Hepatocyte (in vitro differentiated cells): ENCODE results near the gene NTNG1. TPM values are rescaled to one million over a fixed set of nuclear protein-coding genes. Genes with fewer than 3 reads are reported as not detected.

ENCODE experiments used
- DNase-seq: peaks from one replicate; pipeline ENCODE4 v3.0.0-alpha.2; 2016; ENCODE audit warnings: low spot score
- H2AFZ ChIP-seq: fragments of 200-600 bp; sonication (generic); 2 replicates; pipeline ENCODE4 v1.6.0; 2016; ENCODE audit warnings: antibody characterized with exemption, mild to moderate bottlenecking
- H3K27ac ChIP-seq: fragments of 200-600 bp; sonication (generic); 2 replicates; pipeline ENCODE4 v1.5.1; 2016; ENCODE audit warnings: mild to moderate bottlenecking
- H3K27me3 ChIP-seq: fragments of 200-600 bp; sonication (generic); 2 replicates; pipeline ENCODE4 v1.6.1; 2016
- H3K36me3 ChIP-seq: fragments of 200-600 bp; sonication (generic); replicated peaks from 2 replicates; pipeline ENCODE4 v1.5.1; 2016; ENCODE audit warnings: low read depth; ENCODE audit not compliant: insufficient read depth
- H3K4me1 ChIP-seq: fragments of 200-600 bp; sonication (generic); 2 replicates; pipeline ENCODE4 v1.5.1; 2016; ENCODE audit warnings: mild to moderate bottlenecking, moderate library complexity; ENCODE audit not compliant: insufficient read depth
- H3K4me2 ChIP-seq: fragments of 200-600 bp; sonication (generic); 2 replicates; pipeline ENCODE4 v1.6.0; 2016
- H3K4me3 ChIP-seq: fragments of 200-600 bp; sonication (generic); 2 replicates; pipeline ENCODE4 v1.5.1; 2016; ENCODE audit warnings: mild to moderate bottlenecking
- H3K79me2 ChIP-seq: fragments of 200-600 bp; sonication (generic); 2 replicates; pipeline ENCODE4 v1.6.0; 2017; ENCODE audit warnings: mild to moderate bottlenecking
- H3K9me2 ChIP-seq: fragments of 200-600 bp; sonication (generic); replicated peaks from 2 replicates; pipeline ENCODE4 v1.6.0; 2017; ENCODE audit warnings: mild to moderate bottlenecking; ENCODE audit not compliant: insufficient read depth
- H3K9me3 ChIP-seq: fragments of 200-600 bp; sonication (generic); 2 replicates; pipeline ENCODE4 v1.5.1; 2016; ENCODE audit warnings: low read depth, mild to moderate bottlenecking
- H4K20me1 ChIP-seq: fragments of 200-600 bp; sonication (generic); 2 replicates; pipeline ENCODE4 v1.6.0; 2016; ENCODE audit warnings: mild to moderate bottlenecking; ENCODE audit not compliant: insufficient read depth, poor library complexity, severe bottlenecking
- CTCF ChIP-seq: fragments of 200-600 bp; sonication (generic); IDR thresholded peaks from 2 replicates; pipeline ENCODE4 v1.5.1; 2016; ENCODE audit warnings: antibody characterized with exemption, mild to moderate bottlenecking; ENCODE audit not compliant: poor library complexity
- EZH2 ChIP-seq: fragments of 200-600 bp; sonication (generic); IDR thresholded peaks from 2 replicates; pipeline ENCODE4 v1.6.1; 2016; ENCODE audit warnings: antibody characterized with exemption, mild to moderate bottlenecking, borderline replicate concordance
- EZH2phosphoT487 ChIP-seq: fragments of 200-600 bp; sonication (generic); IDR thresholded peaks from one replicate; pipeline ENCODE4 v1.6.1; 2018; ENCODE audit warnings: antibody characterized with exemption, mild to moderate bottlenecking, low read depth, moderate library complexity; ENCODE audit not compliant: unreplicated experiment, severe bottlenecking
- WGBS: methylation state at CpG from one replicate; pipeline ENCODE4 v1.1.6; 2016; ENCODE audit warnings: low lambda C conversion rate; ENCODE audit errors: missing lambda C conversion rate; 5-methylcytosine and 5-hydroxymethylcytosine counted together
- polyA plus RNA-seq: library from polyadenylated mRNA; unstranded; fragments of >200 nt; fragmentation: Nextera tagmentation; extraction: Ambion mirVana; gene quantifications from 2 replicates; pipeline ENCODE4 v1.2.1, GENCODE V29; 2016
- total RNA-seq: library from RNA; depleted of rRNA; stranded (reverse); fragments of >200 nt; gene quantifications from 2 replicates; pipeline ENCODE4 v1.2.3, GENCODE V29; 2014

NTNG1 gene
- total and polyA plus RNA-seq, 2 experiments from 2014 or later: 1.4 to 3.9 TPM

DNA sequence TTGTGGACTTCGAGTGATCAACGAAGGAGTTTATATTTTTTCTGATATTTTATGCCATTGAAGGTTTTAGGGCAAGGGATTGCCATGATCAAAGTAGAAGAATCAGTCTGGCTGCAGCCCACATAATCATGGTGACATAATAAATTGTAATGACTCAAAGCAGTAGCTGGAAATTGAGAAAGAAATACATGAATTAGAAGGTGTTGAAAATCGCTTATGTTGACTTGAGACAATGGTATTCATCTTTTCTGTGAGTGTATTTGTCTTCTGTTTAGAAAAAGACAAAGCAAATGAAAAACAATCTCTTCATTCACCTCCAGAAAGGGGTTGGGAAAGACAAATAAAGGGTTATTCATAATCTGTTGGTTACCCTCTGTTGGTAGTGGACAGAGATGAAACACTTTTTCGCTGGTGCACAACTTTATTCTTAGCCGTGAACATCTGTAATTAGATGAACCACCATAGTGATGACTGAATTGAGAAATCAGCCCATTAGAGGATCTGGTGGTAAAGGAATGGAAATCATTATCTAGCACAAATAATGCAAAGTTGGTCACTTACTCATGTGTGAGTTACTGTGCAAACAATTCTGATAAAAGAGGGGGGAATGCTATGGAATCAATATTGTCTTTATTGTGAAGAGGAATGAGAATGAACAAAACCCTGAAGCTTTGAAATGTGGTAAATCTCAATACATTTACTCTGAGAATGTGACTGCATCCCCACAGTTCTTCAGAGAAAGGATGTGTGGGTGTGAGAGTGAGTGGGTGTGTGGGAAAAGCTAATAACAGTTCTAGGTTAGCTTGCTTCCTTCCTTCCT, 121.8 kb downstream of the NTNG1 start:
- Histone ChIP-seq H4K20me1 (no peaks in the 10 kb centered on the region), H2AFZ (no peak overlapping the region), H3K79me2 (no peaks in the 10 kb centered on the region), H3K9me2 (no peaks in the 10 kb centered on the region), H3K9me3 (no peaks in the 10 kb centered on the region), H3K4me3 (no peak overlapping the region), H3K4me2 (no peak overlapping the region), H3K4me1 (no peaks in the 10 kb centered on the region), H3K36me3 (no peaks in the 10 kb centered on the region), H3K27ac (no peak overlapping the region), H3K27me3 (no peaks in the 10 kb centered on the region)
- no peak for DNase-seq
- 91% methylated on average over 5 of the region's 5 CpGs for WGBS
- TF ChIP-seq CTCF: no peak
- TF ChIP-seq EZH2: no peak
- no peak for TF ChIP-seq EZH2phosphoT487

- no peak overlapping the region for H3K27ac ChIP-seq
- 84% methylated on average over 1 of the region's 1 CpG for WGBS
- H3K9me2 ChIP-seq: no peaks in the 10 kb centered on the region
- DNase-seq: no peak
- no peak for TF ChIP-seq EZH2phosphoT487
- no peak for TF ChIP-seq CTCF
- no peak for TF ChIP-seq EZH2
- H3K4me1 ChIP-seq: no peaks in the 10 kb centered on the region
- no peak overlapping the region for H3K4me3 ChIP-seq
- H3K4me2 ChIP-seq: no peak overlapping the region
- no peak overlapping the region for H2AFZ ChIP-seq
- H3K9me3 ChIP-seq: no peaks in the 10 kb centered on the region
- no peaks in the 10 kb centered on the region for H3K79me2 ChIP-seq
- no peaks in the 10 kb centered on the region for H3K36me3 ChIP-seq
- no peaks in the 10 kb centered on the region for H3K27me3 ChIP-seq
- no peaks in the 10 kb centered on the region for H4K20me1 ChIP-seq
These were observed 122.6 kb downstream of the NTNG1 start for GRCh38 chr1:107263291-107263915.

GRCh38 chr1:107264007-107264406, 123.2 kb downstream of the NTNG1 start:
- Histone ChIP-seq H3K4me1 (no peaks in the 10 kb centered on the region), H3K9me2 (no peaks in the 10 kb centered on the region), H3K36me3 (no peaks in the 10 kb centered on the region), H3K4me3 (no peak overlapping the region), H3K79me2 (no peaks in the 10 kb centered on the region), H3K4me2 (no peak overlapping the region), H3K27me3 (no peaks in the 10 kb centered on the region), H4K20me1 (no peaks in the 10 kb centered on the region), H3K9me3 (no peaks in the 10 kb centered on the region), H2AFZ (no peak overlapping the region), H3K27ac (no peak overlapping the region)
- TF ChIP-seq EZH2phosphoT487: no peak
- TF ChIP-seq EZH2: no peak
- TF ChIP-seq CTCF: no peak
- WGBS: 74% methylated on average over 4 of the region's 4 CpGs
- no peak for DNase-seq
